ENCODE data around the gene HLA-DPB1.
"Not testable (repeated sequence)": the region's sequence is repeated elsewhere in the genome, so short reads cannot be mapped to it uniquely, and the experiment has no call there.

The HLA-DPB1 gene

DNA sequence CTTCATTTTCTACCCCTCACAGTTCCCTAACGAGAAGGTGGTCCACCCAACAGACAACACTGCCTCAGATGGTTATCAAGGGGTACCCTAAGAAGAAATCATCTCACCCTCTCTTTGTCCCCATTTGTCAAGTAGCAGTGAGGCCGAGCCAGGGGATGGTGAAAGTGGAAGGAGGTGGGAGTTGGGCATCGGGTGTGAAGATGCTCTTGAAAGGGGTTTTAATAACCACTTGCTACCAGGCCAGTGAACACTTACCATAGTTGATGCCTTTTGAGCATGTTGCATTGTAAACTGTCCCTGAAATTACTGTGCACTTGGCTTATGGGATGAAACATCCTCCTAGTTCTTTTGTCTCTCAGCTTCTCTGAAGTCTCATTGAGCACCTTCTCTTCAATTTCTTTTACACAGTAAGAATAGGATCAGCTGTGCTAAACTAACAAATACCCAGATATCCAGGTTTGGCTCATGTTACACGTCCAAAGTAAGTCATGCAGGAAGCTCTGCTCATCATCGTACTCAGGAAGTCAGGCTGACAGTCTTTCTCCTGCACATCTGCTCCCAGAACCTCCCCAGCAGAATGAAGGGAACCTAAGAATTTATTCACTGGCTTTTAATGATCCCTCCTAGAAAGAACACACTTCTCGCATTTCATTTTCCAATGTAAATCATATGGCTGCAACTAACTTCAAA, 13.3 kb downstream of the HLA-DPB1 start:
- no peak overlapping the region for H3K27ac ChIP-seq
- TF ChIP-seq ZFX (IDR thresholded peaks at IDR 0.05) (no peak), CTCF (conservative IDR thresholded peaks at IDR 0.05) (no peak)

DNA sequence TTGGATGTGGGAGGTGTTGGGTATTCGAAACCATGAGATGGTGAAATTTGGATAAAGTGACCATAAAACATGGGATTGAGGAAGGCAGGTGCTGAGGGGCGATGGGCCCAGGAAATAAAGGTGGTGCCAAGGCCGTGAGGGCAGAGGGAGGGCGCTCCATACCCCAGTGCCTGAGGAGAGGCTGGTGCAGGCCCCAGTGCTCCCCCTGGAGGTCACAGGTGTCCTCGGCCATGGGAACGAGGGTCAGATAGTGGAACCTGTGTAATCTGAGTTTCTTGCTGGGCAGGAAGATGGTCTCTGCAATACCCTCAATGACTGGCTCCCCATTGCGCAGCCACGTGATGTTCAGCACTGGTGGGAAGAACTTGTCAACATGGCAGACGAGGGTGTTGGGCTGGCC, 16.2 kb downstream of the HLA-DPB1 start:
- no peak overlapping the region for H3K27ac ChIP-seq
- TF ChIP-seq ZFX (IDR thresholded peaks at IDR 0.05) (no peak), CTCF (conservative IDR thresholded peaks at IDR 0.05) (peak; percentile 79)

GRCh38 chr6:33092385-33092784, 16.6 kb downstream of the HLA-DPB1 start:
- H3K27ac ChIP-seq: no peak overlapping the region
- TF ChIP-seq CTCF (conservative IDR thresholded peaks at IDR 0.05) (no peak), ZFX (IDR thresholded peaks at IDR 0.05) (no peak)

- TF ChIP-seq CTCF (conservative IDR thresholded peaks at IDR 0.05) (no peak), ZFX (IDR thresholded peaks at IDR 0.05) (no peak)
- no peak overlapping the region for H3K27ac ChIP-seq
Observed at GRCh38 chr6:33093855-33094254, 18.1 kb downstream of the HLA-DPB1 start.

DNA sequence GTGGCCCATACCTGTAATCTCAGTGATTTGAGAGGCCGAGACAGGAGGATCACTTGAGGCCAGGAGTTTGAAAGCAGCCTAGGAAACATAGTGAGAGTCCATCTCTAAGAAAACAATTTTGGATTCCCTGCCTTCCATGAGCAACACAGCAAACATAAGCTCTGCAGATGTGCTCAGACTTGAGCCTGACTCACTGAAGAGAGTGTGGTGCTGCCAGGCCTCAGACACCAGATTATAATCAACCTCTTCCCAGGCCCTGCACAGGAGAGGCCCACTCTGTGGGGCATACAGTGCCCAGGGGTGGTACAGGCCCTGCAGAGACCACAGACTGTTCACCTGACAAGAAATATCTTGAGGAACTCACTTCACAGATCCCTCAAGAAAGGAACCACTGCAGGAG, 19.9 kb downstream of the HLA-DPB1 start:
- TF ChIP-seq ZFX (IDR thresholded peaks at IDR 0.05) (no peak), CTCF (conservative IDR thresholded peaks at IDR 0.05) (no peak)
- H3K27ac ChIP-seq: no peak overlapping the region

DNA sequence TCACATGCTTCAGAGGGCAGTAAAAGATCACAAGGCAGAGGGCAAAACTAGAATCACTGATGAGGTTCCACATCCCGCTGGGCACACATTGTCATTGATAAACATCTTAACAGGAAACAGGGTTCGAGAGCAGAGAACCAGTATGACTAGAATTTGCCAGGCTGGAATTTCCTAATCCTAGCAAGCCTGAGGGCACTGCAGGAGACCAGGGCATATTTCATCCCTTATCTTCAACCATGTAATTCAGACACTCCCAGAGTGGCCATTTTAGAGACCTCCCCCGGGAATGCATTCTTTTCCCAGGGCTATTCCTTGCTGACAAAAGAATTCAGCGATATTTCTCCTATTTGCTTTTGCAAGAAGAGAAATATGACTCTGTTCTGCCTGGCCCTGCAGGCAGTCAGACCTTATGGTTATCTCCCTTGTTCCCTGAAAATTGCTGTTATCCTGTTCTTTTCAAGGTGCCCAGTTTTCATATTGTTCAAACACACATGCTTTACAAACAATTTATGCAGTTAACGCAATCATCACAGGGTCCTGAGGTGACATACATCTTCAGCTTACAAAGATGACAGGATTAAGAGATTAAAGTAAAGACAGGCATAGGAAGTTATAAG, 25.4 kb downstream of the HLA-DPB1 start:
- not testable (repeated sequence) for H3K27ac ChIP-seq

DNA sequence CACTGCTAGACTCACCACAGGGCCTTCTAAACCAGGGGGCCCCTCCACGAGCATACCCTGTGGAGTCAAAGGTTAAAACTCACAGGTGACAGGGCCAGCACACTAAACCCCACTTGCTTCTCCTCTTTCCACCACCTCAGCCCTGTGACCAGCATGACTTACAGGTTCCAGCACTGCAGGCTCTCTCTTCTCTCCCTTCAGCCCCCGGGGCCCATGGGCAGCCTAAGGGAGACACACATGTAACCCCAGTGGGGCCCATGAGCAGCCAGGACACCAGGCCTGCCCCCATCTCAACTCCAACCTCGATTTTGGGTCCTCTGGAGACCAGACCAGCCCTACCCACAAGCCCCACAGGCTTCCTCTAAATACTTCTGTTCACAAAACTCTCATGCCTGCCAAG, 28.0 kb downstream of the HLA-DPB1 start:
- TF ChIP-seq CTCF (conservative IDR thresholded peaks at IDR 0.05) (no peak), ZFX (IDR thresholded peaks at IDR 0.05) (no peak)
- no peak overlapping the region for H3K27ac ChIP-seq

DNA sequence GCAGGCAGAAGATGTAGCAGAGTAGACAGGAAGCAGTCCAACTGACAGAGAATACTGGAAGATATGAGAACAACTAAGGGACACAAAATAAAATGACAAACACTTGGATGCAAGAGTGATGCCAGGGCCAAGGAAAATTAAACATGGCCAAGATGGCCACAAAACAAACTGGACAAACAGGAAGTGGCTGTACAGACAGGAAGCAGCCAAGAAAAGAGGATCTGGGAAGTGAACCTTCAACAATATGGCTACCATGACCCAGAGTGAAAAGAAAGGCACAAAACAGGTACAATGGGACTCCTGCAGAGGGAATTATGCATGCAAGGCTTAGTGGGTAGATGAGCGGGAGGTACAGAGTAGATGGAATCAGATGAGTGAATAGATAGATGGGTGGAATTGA, 29.1 kb downstream of the HLA-DPB1 start:
- no peak overlapping the region; the same call in 1 of the 2 replicates for H3K27ac ChIP-seq
- no peak for TF ChIP-seq ZFX (IDR thresholded peaks at IDR 0.05)
- no peak for TF ChIP-seq CTCF (conservative IDR thresholded peaks at IDR 0.05)
